Islet precursor cell (in vitro differentiated cells): ENCODE results near the gene TRABD2B.

Source experiments
- DNase-seq: peaks from one replicate; pipeline ENCODE4 v3.0.0-alpha.2; 2018

TRABD2B gene

GRCh38 chr1:47873337-47873736 lies 123.8 kb downstream of the TRABD2B start:
- no peak for DNase-seq

- no peak for DNase-seq
These were observed 124.3 kb downstream of the TRABD2B start for GRCh38 chr1:47872886-47873285.

GRCh38 chr1:47871799-47872353 lies 125.3 kb downstream of the TRABD2B start:
- peak; percentile 82 for DNase-seq

- DNase-seq: no peak
These were observed 126.1 kb downstream of the TRABD2B start for GRCh38 chr1:47870946-47871676.

GRCh38 chr1:47870480-47870879 lies 126.7 kb downstream of the TRABD2B start:
- DNase-seq: no peak

GRCh38 chr1:47868348-47868676 lies 128.9 kb downstream of the TRABD2B start:
- no peak for DNase-seq

GRCh38 chr1:47867438-47868347 lies 129.5 kb downstream of the TRABD2B start:
- DNase-seq: no peak

GRCh38 chr1:47866601-47867437 lies 130.4 kb downstream of the TRABD2B start:
- DNase-seq: no peak

GRCh38 chr1:47865881-47866535 lies 131.2 kb downstream of the TRABD2B start:
- no peak for DNase-seq

GRCh38 chr1:47859092-47859743 lies 138.0 kb downstream of the TRABD2B start:
- no peak for DNase-seq

GRCh38 chr1:47856996-47857395 lies 140.2 kb downstream of the TRABD2B start:
- DNase-seq: peak; percentile 41

GRCh38 chr1:47855230-47855629 lies 142.0 kb downstream of the TRABD2B start:
- no peak for DNase-seq

- DNase-seq: no peak
These were observed 142.5 kb downstream of the TRABD2B start for GRCh38 chr1:47854552-47855144.

- no peak for DNase-seq
These were observed 143.3 kb downstream of the TRABD2B start for GRCh38 chr1:47853852-47854251.

- no peak for DNase-seq
These were observed 144.1 kb downstream of the TRABD2B start for GRCh38 chr1:47853059-47853458.

- DNase-seq: no peak
These were observed 145.0 kb downstream of the TRABD2B start for GRCh38 chr1:47852006-47852718.

GRCh38 chr1:47850451-47850850 lies 146.7 kb downstream of the TRABD2B start:
- DNase-seq: no peak

- DNase-seq: no peak
These were observed 147.5 kb downstream of the TRABD2B start for GRCh38 chr1:47849591-47850261.

GRCh38 chr1:47849005-47849521 lies 148.1 kb downstream of the TRABD2B start:
- DNase-seq: no peak

- no peak for DNase-seq
These were observed 149.4 kb downstream of the TRABD2B start for GRCh38 chr1:47847763-47848162.
